ENCODE data around the gene SELENOO. TPM values are rescaled to one million over a fixed set of nuclear protein-coding genes. Genes with fewer than 3 reads are reported as not detected.

Gene SELENOO
- total RNA-seq, 1 experiment from 2014 or later = 19.0 TPM

- no peaks in the 10 kb centered on the region; the same call in 1 of the 2 replicates for H3K27me3 Mint-ChIP-seq (ENCODE audit: low read depth)
- Histone ChIP-seq H2BK15ac (ENCODE audit: low read depth, low read length) (no peak overlapping the region), H2AK5ac (ENCODE audit: insufficient read length, low read length) (no peak overlapping the region), H3K14ac (ENCODE audit: insufficient read depth, low read length) (no peak overlapping the region), H3K27ac (ENCODE audit: insufficient read length, low read depth, low read length) (no peak overlapping the region), H2BK20ac (ENCODE audit: low read depth, low read length, poor library complexity, severe bottlenecking) (no peak overlapping the region), H3K4me2 (ENCODE audit: insufficient read depth, insufficient read length, low read length) (peak overlapping the region; percentile 92), H4K5ac (ENCODE audit: insufficient read length, low read depth, low read length) (no peak overlapping the region), H3K79me1 (ENCODE audit: insufficient read depth, low read depth, low read length, poor library complexity, severe bottlenecking) (no peaks in the 10 kb centered on the region), H3K79me2 (ENCODE audit: insufficient read depth, low read length) (peaks cover 6% of the 10 kb centered on the region; the same call in 1 of the 2 replicates), H3K9ac (ENCODE audit: extremely low read depth, insufficient read length, low read length) (peak overlapping the region; percentile 56), H2AFZ (ENCODE audit: low read length) (no peak overlapping the region), H3K4ac (ENCODE audit: low read depth, low read length) (no peak overlapping the region), H2BK5ac (ENCODE audit: insufficient read length, low read length) (no peak overlapping the region), H3K4me1 (ENCODE audit: insufficient read depth, low read length) (no peaks in the 10 kb centered on the region; the same call in 1 of the 2 replicates), H3T11ph (ENCODE audit: low read length) (no peak overlapping the region), H3K18ac (ENCODE audit: insufficient read length, low read depth, low read length) (no peak overlapping the region), H3K23ac (ENCODE audit: insufficient read length, low read depth, low read length) (no peak overlapping the region), H2BK12ac (ENCODE audit: insufficient read length, low read depth, low read length) (no peak overlapping the region), H4K91ac (ENCODE audit: insufficient read length, low read depth, low read length) (no peak overlapping the region), H3K23me2 (ENCODE audit: insufficient read length, low read depth, low read length, poor library complexity, severe bottlenecking) (peaks cover 20% of the 10 kb centered on the region), H3K27me3 (ENCODE audit: insufficient read depth, low read length) (no peaks in the 10 kb centered on the region), H4K8ac (replicated peaks; ENCODE audit: insufficient read length, low read depth, low read length) (no peak overlapping the region), H2BK120ac (ENCODE audit: low read depth, low read length, poor library complexity, severe bottlenecking) (no peak overlapping the region), H3K9me3 (ENCODE audit: control insufficient read depth, low read depth, low read length) (no peaks in the 10 kb centered on the region), H3K56ac (ENCODE audit: insufficient read length, low read depth, low read length) (no peak overlapping the region), H4K20me1 (ENCODE audit: control insufficient read depth, insufficient read depth, insufficient read length) (no peaks in the 10 kb centered on the region)
- no peak for DNase-seq
- no CpG with 5 or more reads among the region's 27 CpGs for WGBS (ENCODE audit: extremely low coverage, insufficient read length, low lambda C conversion rate)
- peak overlapping the region; percentile 96 to 98 for H3K4me3 Mint-ChIP-seq
- no peak for TF ChIP-seq CTCF (conservative IDR thresholded peaks at IDR 0.05)
- H3K27ac Mint-ChIP-seq = peak overlapping the region in 1 of 3 experiments; percentile 95; a peak in 1 of 7 replicates
- no peaks in the 10 kb centered on the region for H3K9me3 Mint-ChIP-seq
- peaks cover 22 to 35% of the 10 kb centered on the region in 2 experiments for H3K4me1 Mint-ChIP-seq
- peaks cover 2 to 25% (median 14%) of the 10 kb centered on the region in 3 experiments; a peak in 6 of 7 replicates for H3K36me3 Mint-ChIP-seq (ENCODE audit: insufficient read depth in 1 of 3, low read depth in 3 of 3)
Measured at GRCh38 chr22:50243685-50244419, 43.0 kb downstream of the SELENOO start.

Data from H9 (cell line).